Stimulated activated CD8-positive, alpha-beta memory T cell treated with anti-CD3 and anti-CD28 coated beads, Interleukin-12 subunit alpha, Interleukin-12 subunit beta, amount 100 ng/mL, for 4 hours (primary cell): ENCODE data around the gene SCCPDH.
"Not testable (repeated sequence)": the region's sequence is repeated elsewhere in the genome, so short reads cannot be mapped to it uniquely, and the experiment has no call there.

Experiments
- DNase-seq: peaks from one replicate; pipeline ENCODE4 v3.0.0-alpha.2; 2020; ENCODE audit warnings: low read depth

The SCCPDH gene

GRCh38 chr1:246724016-246724730, at the start of gene SCCPDH:
Gene SCCPDH, plus strand, starts transcription at chr1:246724409. Its CDS starts 14 bp downstream, at chr1:246724423.
- DNase-seq = peak; percentile 61

- DNase-seq = no peak
These were observed 46.4 kb upstream of the SCCPDH start for GRCh38 chr1:246677842-246678241.

- no peak for DNase-seq
These were observed 45.1 kb upstream of the SCCPDH start for GRCh38 chr1:246678816-246679793.

- no peak for DNase-seq
These were observed 44.4 kb upstream of the SCCPDH start for GRCh38 chr1:246679794-246680177.

GRCh38 chr1:246680190-246680589, 44.0 kb upstream of the SCCPDH start:
- DNase-seq = no peak

GRCh38 chr1:246680696-246681130, 43.5 kb upstream of the SCCPDH start:
- no peak for DNase-seq

GRCh38 chr1:246681900-246682895, 42.0 kb upstream of the SCCPDH start:
- DNase-seq = no peak

- DNase-seq = no peak
These were observed 40.7 kb upstream of the SCCPDH start for GRCh38 chr1:246683521-246683920.

GRCh38 chr1:246687002-246687401, 37.2 kb upstream of the SCCPDH start:
- DNase-seq = no peak

- no peak for DNase-seq
These were observed 34.7 kb upstream of the SCCPDH start for GRCh38 chr1:246689409-246690008.

- DNase-seq = no peak
These were observed 34.1 kb upstream of the SCCPDH start for GRCh38 chr1:246690100-246690499.

GRCh38 chr1:246691622-246692495, 32.4 kb upstream of the SCCPDH start:
- DNase-seq = no peak

- DNase-seq = not testable (repeated sequence)
These were observed 29.9 kb upstream of the SCCPDH start for GRCh38 chr1:246694213-246694895.

GRCh38 chr1:246695136-246695535, 29.1 kb upstream of the SCCPDH start:
- DNase-seq = no peak

GRCh38 chr1:246695666-246696065, 28.5 kb upstream of the SCCPDH start:
- no peak for DNase-seq

GRCh38 chr1:246698466-246699094, 25.6 kb upstream of the SCCPDH start:
- DNase-seq = no peak

GRCh38 chr1:246699095-246699735, 25.0 kb upstream of the SCCPDH start:
- DNase-seq = peak; percentile 49

- DNase-seq = no peak
These were observed 20.6 kb upstream of the SCCPDH start for GRCh38 chr1:246703581-246703980.

GRCh38 chr1:246705368-246705767, 18.8 kb upstream of the SCCPDH start:
- DNase-seq = no peak
